Stomach (tissue), 4 donors: Measurements from ENCODE around the gene ARHGAP21.

Experiments
- EP300 ChIP-seq: sonication (generic); formaldehyde crosslinking; IDR thresholded peaks from one replicate; pipeline ENCODE4 v1.6.1; 2017; ENCODE audit warnings: antibody characterized with exemption
- POLR2A ChIP-seq, 4 donors: fragments of 450-650 bp; IDR thresholded peaks; one replicate each; pipeline ENCODE4 v1.6.1; 2016; ENCODE audit warnings: antibody characterized with exemption in 4 of 4, control low read depth in 2 of 4, mild to moderate bottlenecking in 1 of 4, moderate library complexity in 1 of 4
- POLR2AphosphoS5 ChIP-seq, 3 donors: sonication (generic); formaldehyde crosslinking; IDR thresholded peaks; one replicate each; pipeline ENCODE4 v1.6.1; 2016; ENCODE audit warnings: antibody characterized with exemption in 3 of 3
- TF ChIP-seq, protein P1 (sequence below), 7 experiments: fragments of 450-650 bp in 4 of 7; fragments of 200-600 bp in 3 of 7; sonication (generic) in 3 of 7; IDR thresholded peaks; one replicate each; pipeline ENCODE4 v1.5.1; 2016 to 2019; ENCODE audit warnings: antibody characterized with exemption in 7 of 7, control low read depth in 2 of 7, mild to moderate bottlenecking in 1 of 7

DNA sequence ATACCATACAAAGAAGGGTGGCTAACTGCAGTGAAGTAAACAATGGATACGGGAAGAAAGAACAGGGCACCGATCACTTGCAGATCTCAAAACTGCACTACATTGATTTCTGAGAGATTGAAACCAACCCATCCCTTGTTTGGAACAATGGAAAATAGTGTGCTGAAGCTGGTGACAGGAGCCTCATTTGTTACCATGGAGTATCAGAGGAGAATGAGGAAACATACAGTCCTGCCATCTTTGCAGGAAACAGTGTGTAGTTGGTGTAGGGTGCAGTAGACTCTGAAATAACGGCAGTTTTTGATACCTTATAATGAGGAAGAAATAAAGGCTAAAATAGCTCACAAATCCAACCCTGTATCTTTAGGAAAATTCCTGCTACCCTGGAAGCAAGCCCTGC lies 118.5 kb downstream of the ARHGAP21 start:
- TF ChIP-seq, protein P1, sequence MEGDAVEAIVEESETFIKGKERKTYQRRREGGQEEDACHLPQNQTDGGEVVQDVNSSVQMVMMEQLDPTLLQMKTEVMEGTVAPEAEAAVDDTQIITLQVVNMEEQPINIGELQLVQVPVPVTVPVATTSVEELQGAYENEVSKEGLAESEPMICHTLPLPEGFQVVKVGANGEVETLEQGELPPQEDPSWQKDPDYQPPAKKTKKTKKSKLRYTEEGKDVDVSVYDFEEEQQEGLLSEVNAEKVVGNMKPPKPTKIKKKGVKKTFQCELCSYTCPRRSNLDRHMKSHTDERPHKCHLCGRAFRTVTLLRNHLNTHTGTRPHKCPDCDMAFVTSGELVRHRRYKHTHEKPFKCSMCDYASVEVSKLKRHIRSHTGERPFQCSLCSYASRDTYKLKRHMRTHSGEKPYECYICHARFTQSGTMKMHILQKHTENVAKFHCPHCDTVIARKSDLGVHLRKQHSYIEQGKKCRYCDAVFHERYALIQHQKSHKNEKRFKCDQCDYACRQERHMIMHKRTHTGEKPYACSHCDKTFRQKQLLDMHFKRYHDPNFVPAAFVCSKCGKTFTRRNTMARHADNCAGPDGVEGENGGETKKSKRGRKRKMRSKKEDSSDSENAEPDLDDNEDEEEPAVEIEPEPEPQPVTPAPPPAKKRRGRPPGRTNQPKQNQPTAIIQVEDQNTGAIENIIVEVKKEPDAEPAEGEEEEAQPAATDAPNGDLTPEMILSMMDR (IDR thresholded peaks at IDR 0.05) = no peak
- no peak for TF ChIP-seq POLR2AphosphoS5 (IDR thresholded peaks at IDR 0.05)
- TF ChIP-seq POLR2A (IDR thresholded peaks at IDR 0.05) = no peak
- no peak for TF ChIP-seq EP300
